ENCODE results near the gene KCNQ1OT1.

KCNQ1OT1 gene

GRCh38 chr11:2719831-2720590 is 20.2 kb upstream of the KCNQ1OT1 start:
- DNase-seq (ENCODE audit: low spot score), result no peak

DNA sequence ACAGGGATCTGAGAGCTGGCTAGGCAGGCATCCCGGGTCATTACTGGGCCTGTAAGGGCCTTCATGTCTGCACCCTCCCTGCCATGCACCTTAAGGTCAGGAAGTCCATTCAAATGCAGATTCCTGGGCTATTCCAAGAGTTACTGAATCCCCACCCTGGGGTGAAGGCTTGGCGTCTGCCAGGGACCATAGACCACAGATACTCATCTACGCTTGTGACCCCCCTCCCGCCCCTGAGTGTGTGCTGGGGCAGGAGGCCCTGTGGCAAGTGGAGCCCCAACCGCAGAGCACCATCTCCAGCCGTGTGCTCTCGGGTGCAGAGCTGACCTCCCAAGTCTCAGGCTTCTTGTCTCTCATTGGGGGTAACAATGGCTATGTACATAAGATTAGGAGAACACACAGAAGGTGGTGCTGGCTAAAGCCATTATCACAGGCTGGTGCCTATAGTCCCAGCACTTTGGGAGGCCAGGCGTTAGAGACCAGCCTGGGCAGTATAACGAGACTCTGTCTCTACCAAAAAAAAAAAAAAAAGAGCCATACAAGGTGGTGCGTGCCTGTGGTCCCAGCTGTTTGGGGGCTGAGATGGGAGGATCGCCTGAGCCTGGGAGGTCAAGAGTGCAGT is 19.1 kb upstream of the KCNQ1OT1 start:
- DNase-seq (ENCODE audit: low spot score), result no peak

GRCh38 chr11:2717561-2718325 is 17.9 kb upstream of the KCNQ1OT1 start:
- no peak for DNase-seq (ENCODE audit: low spot score)

DNA sequence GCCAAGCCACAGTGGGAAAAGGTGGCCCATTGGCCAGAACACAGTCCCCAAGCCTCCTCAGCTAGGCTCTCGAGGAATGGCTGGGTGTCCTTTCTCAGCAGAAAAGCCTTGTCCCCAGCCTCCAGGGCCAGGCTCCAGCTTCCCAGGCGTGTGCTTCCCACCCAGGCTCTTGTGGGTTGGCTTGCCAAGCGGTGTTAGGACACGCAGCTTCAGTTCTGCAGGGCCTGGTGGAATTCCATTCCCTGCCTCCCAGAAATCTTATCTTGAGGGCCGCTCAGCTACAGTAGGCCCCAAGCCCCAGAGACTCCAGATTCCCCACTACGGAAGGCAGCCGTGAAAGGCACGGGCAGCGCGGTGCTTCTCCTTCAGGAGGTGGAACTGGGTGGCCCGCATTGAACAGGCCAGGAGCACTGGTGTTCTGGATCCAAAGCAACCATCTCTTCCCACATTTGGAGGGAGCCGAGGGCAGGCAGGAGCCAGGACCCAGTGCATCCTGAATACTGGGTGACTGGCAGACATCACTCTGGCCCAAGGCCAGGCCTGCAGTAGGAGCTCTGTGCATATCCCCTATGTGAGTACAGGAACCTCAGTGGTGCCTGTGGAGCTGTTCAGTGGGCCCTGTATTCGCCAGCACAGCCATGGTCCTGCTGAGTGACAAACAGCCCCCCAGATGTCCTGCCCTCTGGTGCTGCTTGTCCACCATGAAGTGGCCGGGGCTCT is 16.7 kb upstream of the KCNQ1OT1 start:
- DNase-seq (ENCODE audit: low spot score), result no peak

DNA sequence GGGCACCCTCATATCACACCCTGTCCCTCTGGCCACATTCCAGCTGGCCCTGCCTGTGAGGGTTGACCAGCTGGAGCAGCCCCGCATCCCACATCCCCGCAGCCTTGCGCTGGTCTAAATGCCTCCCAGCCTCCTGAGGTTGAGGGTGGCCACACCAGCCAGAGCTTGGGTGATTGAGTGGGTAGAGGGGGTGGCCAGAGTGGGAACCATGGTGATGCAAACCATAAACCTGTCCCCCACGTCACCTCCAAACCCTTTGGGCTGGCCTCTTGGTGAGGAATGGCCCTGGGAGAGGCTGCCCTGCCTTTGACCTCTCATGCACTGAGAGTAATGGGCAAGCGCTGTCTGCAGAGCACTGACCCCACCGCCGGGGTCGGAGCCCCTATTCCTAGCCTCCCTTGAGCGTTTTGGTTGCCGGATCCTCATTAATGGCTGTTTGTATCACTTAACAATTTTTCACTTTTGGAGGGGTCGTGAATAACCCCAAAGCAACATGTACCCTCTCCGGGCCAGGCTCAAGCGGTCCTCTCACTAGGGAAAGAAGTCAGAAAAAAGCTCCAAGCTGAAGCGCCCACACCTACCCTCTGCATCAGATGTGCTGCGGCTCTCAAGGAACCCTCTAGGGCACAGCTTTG is 16.0 kb upstream of the KCNQ1OT1 start:
- DNase-seq (ENCODE audit: low spot score), result no peak

DNA sequence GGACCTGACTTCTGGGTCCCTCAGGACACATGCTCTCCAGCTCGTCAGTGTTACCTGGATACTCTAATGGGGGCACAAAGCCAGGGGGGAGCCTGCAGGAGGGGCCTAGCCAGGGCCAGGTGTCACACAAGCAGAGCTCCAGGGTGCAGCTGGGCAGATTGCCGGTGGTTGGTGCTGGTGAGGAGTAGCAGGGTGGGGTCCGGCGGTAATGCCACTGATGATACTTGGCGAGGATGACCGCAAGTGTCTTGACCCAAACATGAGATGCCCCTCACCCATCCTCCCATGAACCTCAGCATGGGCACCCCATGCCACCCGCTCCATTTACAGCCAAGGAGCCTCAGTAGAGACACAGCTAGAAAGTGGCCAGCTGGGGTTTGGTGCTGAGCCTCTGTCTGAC is 15.1 kb upstream of the KCNQ1OT1 start:
- no peak for DNase-seq (ENCODE audit: low spot score)

- DNase-seq (ENCODE audit: low spot score), result no peak
These were observed 14.6 kb upstream of the KCNQ1OT1 start for GRCh38 chr11:2714463-2714800.

- DNase-seq (ENCODE audit: low spot score), result no peak
These were observed 14.1 kb upstream of the KCNQ1OT1 start for GRCh38 chr11:2713661-2714462.

- DNase-seq (ENCODE audit: low spot score), result no peak
These were observed 13.3 kb upstream of the KCNQ1OT1 start for GRCh38 chr11:2713094-2713493.

- DNase-seq (ENCODE audit: low spot score), result no peak
These were observed 11.4 kb upstream of the KCNQ1OT1 start for GRCh38 chr11:2711161-2711560.

- DNase-seq (ENCODE audit: low spot score), result no peak
These were observed 9.6 kb upstream of the KCNQ1OT1 start for GRCh38 chr11:2709429-2709828.

GRCh38 chr11:2708757-2709281 is 9.0 kb upstream of the KCNQ1OT1 start:
- no peak for DNase-seq (ENCODE audit: low spot score)

- DNase-seq (ENCODE audit: low spot score), result no peak
These were observed 8.4 kb upstream of the KCNQ1OT1 start for GRCh38 chr11:2708151-2708581.

- no peak for DNase-seq (ENCODE audit: low spot score)
These were observed 7.9 kb upstream of the KCNQ1OT1 start for GRCh38 chr11:2707736-2708135.

DNA sequence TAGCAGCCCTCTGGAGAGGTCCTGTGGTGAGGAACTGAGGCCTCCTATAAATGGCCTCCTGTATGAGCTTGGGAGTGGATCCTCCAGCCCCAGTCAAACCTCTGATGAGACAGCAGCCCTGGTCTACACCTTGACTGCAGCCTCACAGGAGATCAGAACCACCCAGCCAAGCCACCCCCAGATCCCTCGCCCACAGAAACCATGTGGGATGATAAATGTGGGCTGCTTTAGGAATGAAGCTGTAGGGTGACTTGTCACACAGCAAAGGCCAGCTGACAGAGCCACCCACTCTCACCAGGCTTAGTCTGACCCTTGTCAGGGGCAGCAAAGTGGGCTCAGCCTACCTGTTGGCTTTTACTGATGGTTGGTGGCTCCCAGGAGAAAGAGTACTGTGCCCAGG is 6.5 kb upstream of the KCNQ1OT1 start:
- no peak for DNase-seq (ENCODE audit: low spot score)

- no peak for DNase-seq (ENCODE audit: low spot score)
These were observed 5.3 kb upstream of the KCNQ1OT1 start for GRCh38 chr11:2704896-2705606.

DNA sequence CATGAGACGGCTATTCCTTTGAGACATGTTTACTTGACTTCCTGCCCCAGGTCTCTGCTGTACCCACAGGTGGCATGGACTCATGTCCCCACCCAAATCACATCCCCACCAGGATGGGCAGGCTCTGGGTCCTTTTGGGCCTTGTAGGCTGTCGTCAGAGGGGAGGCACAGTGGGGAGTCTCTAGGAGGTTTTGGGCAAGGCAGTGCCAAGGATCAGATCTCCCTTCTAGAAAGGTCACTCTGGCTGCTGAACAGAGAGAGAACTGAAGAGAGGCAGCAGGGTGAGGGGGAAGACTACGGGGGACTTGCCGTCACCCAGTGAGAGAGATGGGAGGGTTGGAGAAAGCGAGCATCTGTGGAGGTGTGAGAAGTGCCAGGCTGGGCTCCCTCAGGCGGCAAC is 4.6 kb upstream of the KCNQ1OT1 start:
- DNase-seq (ENCODE audit: low spot score), result no peak

DNA sequence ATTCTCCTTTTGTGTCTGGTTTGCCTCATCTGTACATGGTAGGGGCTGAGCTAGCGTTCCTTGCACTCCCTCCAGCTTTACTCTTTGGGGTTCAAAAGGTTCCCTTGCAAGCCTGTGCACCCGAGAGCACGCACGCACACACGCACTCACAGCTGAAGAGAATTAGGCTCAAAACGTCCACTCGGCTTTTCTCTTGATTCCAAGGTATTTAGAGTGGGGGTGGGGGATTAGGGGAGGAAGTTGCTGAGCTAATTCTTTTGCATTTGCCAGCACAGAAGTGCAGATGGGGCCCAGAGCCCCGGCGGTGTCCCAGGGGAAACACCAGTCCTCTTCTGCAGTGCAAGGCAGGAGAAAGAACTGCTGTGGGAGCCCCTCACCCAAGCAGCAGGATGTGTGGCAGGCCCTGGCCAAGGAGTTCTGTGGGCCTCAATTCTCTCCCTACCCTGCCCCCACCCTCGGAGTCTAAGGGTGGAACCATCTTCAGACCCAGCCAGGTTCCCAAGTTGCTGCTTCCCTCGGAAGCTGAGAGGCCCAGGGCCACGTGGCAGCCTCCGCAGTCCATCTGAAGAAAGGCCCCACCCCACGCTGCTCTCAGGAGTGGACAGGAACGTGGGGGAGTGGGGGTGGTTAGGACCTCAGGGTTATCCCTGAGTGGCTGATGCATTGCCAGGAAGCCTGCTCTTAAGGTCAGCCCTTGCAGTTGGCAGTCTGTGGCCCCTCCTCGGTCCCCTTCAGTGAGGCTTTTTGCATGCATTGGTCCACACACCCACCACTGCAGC is 3.8 kb upstream of the KCNQ1OT1 start:
- DNase-seq (ENCODE audit: low spot score), result no peak

DNA sequence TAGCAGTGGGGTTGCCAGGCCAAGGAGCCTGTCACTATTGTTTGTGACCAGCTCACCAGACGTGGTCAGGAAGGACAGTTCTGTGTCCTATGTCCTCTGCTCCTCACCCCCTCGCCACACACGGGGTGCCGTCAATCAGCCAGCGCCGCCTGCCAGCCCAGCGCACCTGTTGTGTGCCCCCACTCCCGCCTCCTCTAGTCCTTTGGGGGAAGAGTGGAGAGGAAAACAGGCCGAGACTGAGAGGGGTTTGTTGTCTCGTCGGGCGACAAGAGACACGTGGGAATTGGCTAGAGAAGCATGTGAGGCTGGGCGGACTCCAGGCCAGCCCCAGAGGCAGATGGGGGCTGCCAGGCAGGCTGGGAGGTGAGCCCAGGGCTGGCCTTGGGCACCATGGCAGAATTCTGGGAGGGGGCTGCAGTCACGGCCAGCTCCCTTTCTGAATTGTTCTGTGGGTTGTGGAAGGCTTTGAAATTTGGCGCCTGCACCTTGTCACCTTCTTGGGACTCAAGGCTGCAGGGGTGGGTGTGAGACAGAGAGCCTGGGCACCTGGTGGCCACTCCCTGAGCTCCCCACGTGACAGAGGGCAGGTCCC is 3.1 kb upstream of the KCNQ1OT1 start:
- DNase-seq (ENCODE audit: low spot score), result no peak
